Effector memory CD4-positive, alpha-beta T cell (primary cell): Measurements from ENCODE around the gene ACSS1.

Source experiments
- DNase-seq, 3 donors: peaks; one replicate each; pipeline ENCODE4 v3.0.0-alpha.2; 2020
- H3K27ac ChIP-seq: 2 replicates; pipeline ENCODE4 v1.7.0; 2013; ENCODE audit warnings: mild to moderate bottlenecking, low read length, moderate library complexity; ENCODE audit not compliant: insufficient read depth, poor library complexity, severe bottlenecking
- H3K27me3 ChIP-seq: replicated peaks from 2 replicates; pipeline ENCODE4 v1.7.0; 2013; ENCODE audit warnings: mild to moderate bottlenecking, low read length; ENCODE audit not compliant: insufficient read depth, control insufficient read depth, poor library complexity, severe bottlenecking
- H3K36me3 ChIP-seq: 2 replicates; pipeline ENCODE4 v1.7.0; 2013; ENCODE audit warnings: mild to moderate bottlenecking, low read length, moderate library complexity; ENCODE audit not compliant: control insufficient read depth, insufficient read depth
- H3K4me1 ChIP-seq: 2 replicates; pipeline ENCODE4 v1.7.0; 2013; ENCODE audit warnings: low read length, mild to moderate bottlenecking; ENCODE audit not compliant: control insufficient read depth, insufficient read depth, poor library complexity, severe bottlenecking
- H3K4me3 ChIP-seq: 2 replicates; pipeline ENCODE4 v1.7.0; 2013; ENCODE audit warnings: low read length, low read depth, mild to moderate bottlenecking; ENCODE audit not compliant: insufficient read depth, poor library complexity, severe bottlenecking
- H3K9me3 ChIP-seq: 2 replicates; pipeline ENCODE4 v1.7.0; 2013; ENCODE audit warnings: mild to moderate bottlenecking, low read length, moderate library complexity; ENCODE audit not compliant: control insufficient read depth

ACSS1 gene

DNA sequence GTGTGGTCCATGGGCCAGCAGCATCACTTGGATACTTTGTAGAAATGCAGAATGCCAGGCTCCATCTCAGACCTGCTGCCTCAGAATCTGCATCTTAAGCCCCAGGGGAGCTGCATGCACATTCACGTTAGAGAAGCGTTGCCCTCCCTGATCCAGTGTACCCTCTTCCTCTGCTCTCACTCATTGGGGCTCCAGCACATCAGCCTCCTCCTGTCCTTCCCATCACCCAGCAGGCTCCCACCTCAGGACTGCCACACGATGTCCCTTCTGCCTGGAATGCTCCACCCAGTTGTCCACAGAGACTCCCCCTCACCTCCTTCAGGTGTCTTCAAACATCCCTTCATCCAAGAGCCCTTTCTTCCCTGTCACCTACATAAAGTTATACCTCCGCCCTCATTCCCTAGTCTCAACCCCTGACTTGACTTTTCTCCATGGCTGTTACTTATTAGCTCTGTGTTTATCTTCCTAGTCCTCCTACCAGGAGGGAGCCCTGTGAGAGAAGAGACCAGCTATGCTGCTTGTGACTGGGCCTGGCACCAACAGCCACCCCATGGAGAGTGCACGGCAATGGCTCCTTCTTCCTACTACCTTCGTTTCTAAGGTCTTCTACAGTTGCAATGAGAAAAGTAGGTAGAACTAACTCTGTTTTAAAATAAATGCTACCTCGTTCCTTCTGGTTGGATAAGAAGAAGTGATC is 3.3 kb upstream of the ACSS1 start:
- H3K27me3 ChIP-seq: no peaks in the 10 kb centered on the region
- peaks cover 21% of the 10 kb centered on the region for H3K4me1 ChIP-seq
- no peaks in the 10 kb centered on the region for H3K36me3 ChIP-seq
- no peak overlapping the region for H3K4me3 ChIP-seq
- no peaks in the 10 kb centered on the region for H3K9me3 ChIP-seq
- DNase-seq: no peak
- H3K27ac ChIP-seq: no peak overlapping the region

GRCh38 chr20:25059866-25060465 is 2.0 kb upstream of the ACSS1 start:
- H3K4me3 ChIP-seq: no peak overlapping the region
- DNase-seq: no peak

GRCh38 chr20:25058847-25059810 is 1.2 kb upstream of the ACSS1 start:
- DNase-seq: no peak
- H3K36me3 ChIP-seq: no peaks in the 10 kb centered on the region
- peak overlapping the region; percentile 88 for H3K27ac ChIP-seq
- peaks cover 27% of the 10 kb centered on the region for H3K4me1 ChIP-seq
- H3K27me3 ChIP-seq: no peaks in the 10 kb centered on the region
- H3K4me3 ChIP-seq: peak overlapping the region; percentile 82
- H3K9me3 ChIP-seq: no peaks in the 10 kb centered on the region

More at GRCh38 chr20:25059866-25060465, 2.0 kb upstream of the ACSS1 start:
- Histone ChIP-seq H3K9me3 (no peaks in the 10 kb centered on the region), H3K27me3 (no peaks in the 10 kb centered on the region), H3K4me1 (peaks cover 24% of the 10 kb centered on the region), H3K27ac (no peak overlapping the region), H3K36me3 (no peaks in the 10 kb centered on the region)

GRCh38 chr20:25057234-25058050 is 497 bp downstream of the ACSS1 start:
- Histone ChIP-seq H3K36me3 (no peaks in the 10 kb centered on the region), H3K27me3 (no peaks in the 10 kb centered on the region), H3K4me3 (peak overlapping the region; percentile 82), H3K27ac (peak overlapping the region; percentile 88), H3K9me3 (no peaks in the 10 kb centered on the region), H3K4me1 (peaks cover 31% of the 10 kb centered on the region)
- peak; percentile 81 to 89 (median 82) for DNase-seq

DNA sequence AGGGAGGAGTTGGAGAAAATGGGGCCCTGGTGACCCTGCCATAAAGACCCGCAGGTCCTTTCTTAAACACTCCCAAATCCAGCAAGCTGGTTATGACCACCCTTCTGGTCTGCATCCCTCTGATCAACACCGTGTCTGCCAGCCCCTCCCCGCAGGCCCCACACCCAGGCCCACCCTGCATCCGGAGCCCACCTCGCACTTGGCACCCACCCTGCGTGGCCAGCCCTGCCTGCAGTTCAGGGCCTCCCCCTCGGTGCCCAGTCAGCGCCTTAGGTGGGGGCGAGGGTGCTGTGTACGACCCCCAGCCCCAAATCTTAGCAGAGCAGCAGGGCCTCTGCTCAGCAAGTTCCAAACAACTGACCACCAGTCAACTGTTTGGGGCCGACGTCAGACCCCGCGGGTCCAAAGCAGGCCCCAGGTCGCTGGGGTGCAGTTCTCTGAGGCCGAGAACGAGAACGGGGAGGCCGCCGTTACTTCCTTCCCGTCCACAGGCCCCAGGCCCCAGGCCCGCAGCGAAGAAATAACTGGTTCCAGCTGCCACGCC is 1.2 kb downstream of the ACSS1 start:
- no peaks in the 10 kb centered on the region for H3K36me3 ChIP-seq
- peak overlapping the region; percentile 88 for H3K27ac ChIP-seq
- H3K4me3 ChIP-seq: peak overlapping the region; percentile 82
- DNase-seq: no peak
- H3K27me3 ChIP-seq: no peaks in the 10 kb centered on the region
- no peaks in the 10 kb centered on the region for H3K9me3 ChIP-seq
- H3K4me1 ChIP-seq: peaks cover 31% of the 10 kb centered on the region

DNA sequence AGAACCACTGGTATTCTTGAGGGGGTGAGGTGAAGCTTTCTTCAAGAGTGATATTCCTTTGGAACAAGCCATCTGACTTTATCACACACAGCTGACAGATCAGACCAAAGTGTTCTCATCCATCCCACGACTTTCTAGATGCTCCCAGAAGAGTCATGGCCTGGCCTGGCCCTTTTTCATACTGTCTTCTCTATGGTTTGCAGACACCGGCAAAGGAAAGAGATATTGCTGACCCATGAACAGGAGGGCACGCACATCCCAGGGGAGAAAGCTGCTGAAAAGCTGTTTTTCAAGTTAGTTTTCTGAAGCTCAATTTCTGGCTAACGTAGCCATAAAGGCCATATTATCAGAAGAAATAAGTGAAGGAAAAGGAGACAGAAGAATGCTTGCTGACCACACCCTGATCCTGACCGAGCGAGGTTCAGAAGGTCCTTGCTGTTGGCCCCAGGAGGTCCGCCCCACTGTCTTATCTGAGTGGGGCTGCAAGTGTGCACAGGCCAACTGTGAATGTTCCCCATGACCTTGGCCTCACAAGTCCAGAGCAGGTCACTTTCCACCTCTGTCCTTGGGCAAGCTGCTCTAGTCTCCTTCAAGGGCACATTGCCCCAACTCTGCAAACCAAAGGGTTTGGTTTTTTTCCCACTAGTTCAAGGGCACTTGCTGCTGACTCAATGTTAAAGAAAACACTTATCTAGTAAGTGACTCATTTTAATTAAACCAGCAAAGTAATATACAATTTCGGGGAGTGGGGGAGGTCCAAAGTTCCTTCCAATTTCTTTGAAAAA is 2.0 kb downstream of the ACSS1 start:
- DNase-seq: no peak
- H3K27ac ChIP-seq: peak overlapping the region; percentile 88
- H3K27me3 ChIP-seq: no peaks in the 10 kb centered on the region
- peak overlapping the region; percentile 82 for H3K4me3 ChIP-seq
- H3K36me3 ChIP-seq: no peaks in the 10 kb centered on the region
- H3K4me1 ChIP-seq: peaks cover 31% of the 10 kb centered on the region
- no peaks in the 10 kb centered on the region for H3K9me3 ChIP-seq

DNA sequence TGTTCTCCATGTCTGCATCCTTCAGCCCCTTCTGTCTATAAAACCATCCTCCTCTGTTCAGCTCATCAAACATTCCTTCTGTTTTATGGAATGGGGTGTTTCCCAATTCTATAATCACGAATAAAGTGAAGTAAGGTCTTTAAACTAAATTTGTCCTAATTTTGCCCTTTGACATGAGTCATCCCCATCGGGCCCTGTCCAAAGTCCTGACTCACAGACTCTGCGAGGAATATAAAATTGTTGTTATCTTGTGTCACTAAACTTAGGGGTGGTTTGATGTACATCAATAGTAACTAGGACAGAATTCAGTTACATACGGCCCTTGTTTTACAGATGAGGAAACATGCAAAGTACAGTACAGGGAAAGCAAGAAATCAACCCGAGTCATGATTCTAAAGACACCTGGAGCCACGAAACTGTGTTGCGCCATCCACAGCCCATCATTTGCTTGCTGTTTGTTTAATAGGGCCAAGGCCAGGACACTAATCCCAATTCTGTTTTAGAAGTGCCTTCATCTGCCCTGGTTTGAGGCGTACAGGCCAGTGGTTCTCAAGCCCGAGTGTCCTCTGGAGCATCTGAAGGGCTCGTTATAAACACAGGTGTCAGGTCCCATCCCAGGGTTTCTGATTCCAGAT is 2.8 kb downstream of the ACSS1 start:
- Histone ChIP-seq H3K4me3 (no peak overlapping the region), H3K36me3 (no peaks in the 10 kb centered on the region), H3K4me1 (peaks cover 31% of the 10 kb centered on the region), H3K9me3 (no peaks in the 10 kb centered on the region), H3K27ac (no peak overlapping the region), H3K27me3 (no peaks in the 10 kb centered on the region)
- DNase-seq: no peak

DNA sequence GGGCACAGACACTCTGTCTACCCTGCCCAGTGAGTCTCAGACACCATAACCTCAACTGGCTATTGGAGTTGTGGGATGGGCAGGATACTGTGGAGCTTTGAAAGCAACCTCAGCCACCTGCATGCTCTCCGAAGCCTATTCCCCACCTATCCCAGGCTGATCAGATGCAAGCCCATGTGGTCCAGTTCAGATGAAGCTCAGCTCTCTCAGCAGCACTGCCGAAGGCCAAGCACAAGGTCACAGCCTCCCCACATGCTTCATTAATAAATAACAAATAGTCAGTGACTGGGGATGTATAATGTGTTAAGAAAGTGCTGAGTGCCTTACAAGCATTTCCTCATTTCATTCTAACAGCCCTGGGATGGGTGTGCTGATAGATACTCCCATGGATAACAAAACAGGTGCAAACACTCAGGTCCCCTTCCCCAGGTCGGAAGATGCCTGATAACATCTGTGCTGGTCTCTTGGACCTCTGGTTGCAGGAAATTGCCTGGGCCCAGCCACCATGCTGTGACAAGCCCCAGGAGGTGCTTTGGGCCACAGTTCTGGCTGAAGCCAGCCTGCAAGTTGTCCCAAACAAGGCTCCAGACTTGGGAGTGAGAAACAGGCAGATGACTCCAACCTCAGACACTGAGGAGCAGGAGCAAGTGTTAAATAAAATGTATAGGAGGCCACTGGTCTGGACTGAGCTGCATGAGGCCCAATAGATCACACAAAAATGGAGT is 3.7 kb downstream of the ACSS1 start:
- Histone ChIP-seq H3K4me1 (peaks cover 30% of the 10 kb centered on the region), H3K27me3 (no peaks in the 10 kb centered on the region), H3K27ac (no peak overlapping the region), H3K9me3 (no peaks in the 10 kb centered on the region), H3K4me3 (no peak overlapping the region), H3K36me3 (no peaks in the 10 kb centered on the region)
- no peak for DNase-seq
